ENCODE results near the gene ABLIM1.

GRCh38 chr10:114679552-114679951, 21.5 kb upstream of the ABLIM1 start:
- TF ChIP-seq TAF1 (IDR thresholded peaks at IDR 0.05; ENCODE audit: borderline replicate concordance, insufficient read depth, low read length) (no peak), POLR2AphosphoS5 (IDR thresholded peaks at IDR 0.05; ENCODE audit: low read depth, low read length) (no peak), REST (IDR thresholded peaks at IDR 0.05; ENCODE audit: insufficient read depth in 1 of 2, low read depth in 2 of 2, low read length in 2 of 2) (no peak)
